Measurements from ENCODE around the gene DCP1B. TPM values are rescaled to one million over a fixed set of nuclear protein-coding genes. Genes with fewer than 3 reads are reported as not detected.

Gene DCP1B
- total RNA-seq, 2 donors from 2014 or later, result 7.9 to 13.2 TPM

DNA sequence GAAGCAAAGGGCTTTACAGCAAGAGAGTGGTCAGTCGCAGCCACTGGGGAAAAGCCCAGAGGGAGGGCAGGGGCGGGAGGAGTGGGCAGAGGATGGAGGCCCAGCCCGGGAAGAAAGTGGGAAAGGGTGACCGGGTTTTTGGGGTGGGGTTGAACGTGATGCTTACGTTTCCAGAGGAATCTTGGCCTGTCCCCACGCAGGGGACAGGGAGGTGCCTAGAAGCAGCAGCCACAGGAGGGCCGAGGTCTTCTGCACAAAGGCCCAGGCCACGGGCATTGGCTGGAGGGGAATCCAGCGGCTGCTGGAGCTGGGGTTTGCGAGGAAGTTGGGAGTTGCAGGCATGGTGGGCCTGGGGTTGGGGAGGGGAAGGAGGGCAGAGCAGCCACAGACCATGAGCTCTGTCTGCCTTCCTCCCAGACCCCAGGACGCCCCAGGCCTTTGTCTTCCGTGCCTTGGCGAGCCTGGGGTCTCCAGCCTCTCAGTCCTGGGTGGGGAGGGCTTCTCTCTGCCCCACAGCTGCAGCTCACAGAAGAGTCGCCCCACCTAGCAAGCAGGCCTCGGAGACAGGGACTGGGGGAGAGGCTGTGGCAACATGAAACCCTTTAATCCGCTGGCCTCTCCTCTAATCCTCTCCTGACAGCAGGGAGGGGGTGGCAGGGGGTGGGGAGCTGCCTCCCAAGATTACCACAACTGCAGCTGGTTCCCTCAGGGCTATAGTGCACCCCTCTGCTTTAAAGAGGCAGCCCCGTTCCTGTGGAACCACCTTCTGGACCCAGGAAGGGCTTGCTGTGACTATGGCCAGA lies 86.0 kb downstream of the DCP1B start, which contains the start of gene CACNA2D4:
TSS of gene CACNA2D4 (minus strand) at position 572 of the 803 bp plus-strand sequence. CDS start at position 393, 179 bp downstream.
- peak within 1 kb of the TSS in 1 of 4 donors; percentile 57 for H3K27ac ChIP-seq
- no peaks in the 10 kb centered on the region for H3K4me1 ChIP-seq
- intact Hi-C loops (cut with DNase I), result no loop called here
- H3K27me3 ChIP-seq, result no peaks in the 10 kb centered on the region
- DNase-seq (no peak), ATAC-seq (no peak)
- H3K4me3 ChIP-seq, result no peak within 1 kb of the TSS
- H3K36me3 ChIP-seq (replicated peaks in 1 of 2; ENCODE audit: insufficient read depth in 1 of 2, low read depth in 2 of 2), result no peaks in the 10 kb centered on the region
- WGBS, 2 donors, result 60 to 71% methylated on average over 8 to 18 of the region's 18 CpGs
- H3K9me3 ChIP-seq, result no peaks in the 10 kb centered on the region
- TF ChIP-seq, protein P1, sequence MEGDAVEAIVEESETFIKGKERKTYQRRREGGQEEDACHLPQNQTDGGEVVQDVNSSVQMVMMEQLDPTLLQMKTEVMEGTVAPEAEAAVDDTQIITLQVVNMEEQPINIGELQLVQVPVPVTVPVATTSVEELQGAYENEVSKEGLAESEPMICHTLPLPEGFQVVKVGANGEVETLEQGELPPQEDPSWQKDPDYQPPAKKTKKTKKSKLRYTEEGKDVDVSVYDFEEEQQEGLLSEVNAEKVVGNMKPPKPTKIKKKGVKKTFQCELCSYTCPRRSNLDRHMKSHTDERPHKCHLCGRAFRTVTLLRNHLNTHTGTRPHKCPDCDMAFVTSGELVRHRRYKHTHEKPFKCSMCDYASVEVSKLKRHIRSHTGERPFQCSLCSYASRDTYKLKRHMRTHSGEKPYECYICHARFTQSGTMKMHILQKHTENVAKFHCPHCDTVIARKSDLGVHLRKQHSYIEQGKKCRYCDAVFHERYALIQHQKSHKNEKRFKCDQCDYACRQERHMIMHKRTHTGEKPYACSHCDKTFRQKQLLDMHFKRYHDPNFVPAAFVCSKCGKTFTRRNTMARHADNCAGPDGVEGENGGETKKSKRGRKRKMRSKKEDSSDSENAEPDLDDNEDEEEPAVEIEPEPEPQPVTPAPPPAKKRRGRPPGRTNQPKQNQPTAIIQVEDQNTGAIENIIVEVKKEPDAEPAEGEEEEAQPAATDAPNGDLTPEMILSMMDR (IDR thresholded peaks at IDR 0.05), result no peak
- no peak for TF ChIP-seq POLR2A (IDR thresholded peaks at IDR 0.05)

DNA sequence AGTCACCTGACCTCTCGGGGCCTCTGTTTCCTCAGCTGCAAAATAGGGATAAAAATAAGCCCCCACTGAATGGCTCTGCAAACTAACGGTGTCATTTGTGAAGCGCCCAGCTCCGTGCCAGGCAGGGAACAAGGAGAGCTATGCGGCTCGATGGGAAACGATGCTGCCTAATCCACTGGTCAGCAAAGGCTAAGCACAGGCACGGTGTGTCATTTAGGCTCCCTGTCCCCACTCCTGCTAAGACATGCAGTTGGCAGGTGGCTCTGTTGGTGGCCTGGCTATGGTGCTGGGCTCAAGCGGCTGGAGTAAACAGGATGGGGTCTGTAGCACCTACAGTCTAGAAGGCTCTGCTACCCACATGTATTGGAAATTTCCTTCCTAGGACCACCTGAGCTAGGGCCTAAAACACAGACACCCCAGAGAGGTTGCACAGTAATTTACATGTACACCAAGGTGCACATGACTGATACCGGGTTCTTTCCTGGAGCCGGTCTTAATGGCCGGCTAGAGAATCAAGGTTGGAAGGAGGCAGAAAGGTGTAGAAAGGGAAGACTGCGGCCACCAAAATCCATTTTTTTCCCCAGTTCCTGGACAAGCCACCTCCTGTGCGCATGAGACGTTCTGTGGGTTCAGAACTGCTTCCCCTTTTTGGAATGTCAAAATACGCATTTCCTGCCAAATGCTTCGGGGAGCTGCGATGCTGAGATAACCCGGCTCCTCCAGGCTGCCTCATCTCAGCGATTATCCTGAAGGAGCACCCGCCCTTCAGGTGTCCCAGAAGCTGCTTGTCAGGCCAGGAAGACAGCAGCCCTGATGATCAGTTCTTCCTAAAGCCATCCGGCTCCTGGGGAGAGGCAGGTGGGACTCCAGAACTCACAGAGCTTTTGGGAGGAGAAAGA lies 86.8 kb downstream of the DCP1B start:
- peak in 1 of 3 donors; percentile 50 for TF ChIP-seq POLR2A (IDR thresholded peaks at IDR 0.05)
- TF ChIP-seq, protein P1 (IDR thresholded peaks at IDR 0.05), result no peak
- no peaks in the 10 kb centered on the region for H3K4me1 ChIP-seq

DNA sequence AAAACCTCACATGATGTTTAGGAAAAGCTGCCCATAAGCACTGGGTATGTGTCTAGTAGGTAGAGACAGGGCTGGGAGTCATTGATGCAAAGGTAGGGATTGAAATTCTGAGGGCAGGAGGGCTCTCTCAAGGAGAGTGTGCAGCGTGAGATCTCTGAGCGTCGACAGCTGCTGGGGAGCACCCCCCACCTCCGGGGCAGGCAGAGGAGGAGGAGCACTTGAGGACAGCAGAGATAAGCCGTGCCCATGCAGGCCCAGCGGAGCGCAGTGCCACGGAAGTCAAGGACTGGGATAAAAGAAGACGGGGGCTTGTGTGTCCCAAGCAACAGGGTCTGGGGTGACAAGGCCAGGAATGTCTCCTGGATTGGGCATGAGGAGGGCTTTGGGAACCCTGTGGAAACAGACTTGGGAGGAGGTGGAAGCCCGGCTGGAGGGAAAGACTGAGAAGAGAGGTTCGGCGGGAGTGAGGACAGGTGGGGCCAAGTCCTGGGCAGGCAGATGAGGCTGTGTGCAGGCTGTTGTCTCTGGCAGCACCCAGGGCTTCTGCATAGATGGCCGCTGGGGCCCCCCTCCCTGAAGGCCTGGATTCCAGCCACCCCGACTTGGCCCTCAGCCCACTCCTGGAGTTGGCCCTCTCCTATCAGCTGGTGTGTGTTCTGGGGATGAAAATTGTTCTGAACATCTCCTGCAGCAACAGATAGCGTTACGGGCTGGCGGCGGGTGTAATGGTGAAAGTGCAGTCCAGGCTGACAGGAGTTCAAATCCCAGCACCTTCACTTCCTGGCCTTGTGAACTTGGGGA lies 87.7 kb downstream of the DCP1B start:
- peak in 2 of 4 donors; percentile 13 to 44 for DNase-seq
- no peak for ATAC-seq
- H3K27me3 ChIP-seq, result no peaks in the 10 kb centered on the region
- H3K27ac ChIP-seq, result no peak overlapping the region
- H3K9me3 ChIP-seq, result no peaks in the 10 kb centered on the region
- intact Hi-C loops (cut with DNase I), result no loop called here
- no peaks in the 10 kb centered on the region for H3K4me1 ChIP-seq
- 35 to 40% methylated on average over 16 to 18 of the region's 18 CpGs for WGBS, 2 donors
- no peak for TF ChIP-seq POLR2A (IDR thresholded peaks at IDR 0.05)
- TF ChIP-seq, protein P1 (IDR thresholded peaks at IDR 0.05), result no peak
- H3K36me3 ChIP-seq (replicated peaks in 1 of 2; ENCODE audit: insufficient read depth in 1 of 2, low read depth in 2 of 2), result no peaks in the 10 kb centered on the region
- no peak overlapping the region for H3K4me3 ChIP-seq

More for the DNA sequence above, 86.8 kb downstream of the DCP1B start:
- no peaks in the 10 kb centered on the region for H3K36me3 ChIP-seq (replicated peaks in 1 of 2; ENCODE audit: insufficient read depth in 1 of 2, low read depth in 2 of 2)
- H3K27me3 ChIP-seq, result no peaks in the 10 kb centered on the region
- no peak for ATAC-seq
- peak in 1 of 4 donors; percentile 55 for DNase-seq
- intact Hi-C loops (cut with DNase I), result no loop called here
- H3K27ac ChIP-seq, result peak overlapping the region in 1 of 4 donors; percentile 57
- no peak overlapping the region for H3K4me3 ChIP-seq
- no peaks in the 10 kb centered on the region for H3K9me3 ChIP-seq
- WGBS, 2 donors, result 61 to 80% methylated on average over 10 to 22 of the region's 22 CpGs

DNA sequence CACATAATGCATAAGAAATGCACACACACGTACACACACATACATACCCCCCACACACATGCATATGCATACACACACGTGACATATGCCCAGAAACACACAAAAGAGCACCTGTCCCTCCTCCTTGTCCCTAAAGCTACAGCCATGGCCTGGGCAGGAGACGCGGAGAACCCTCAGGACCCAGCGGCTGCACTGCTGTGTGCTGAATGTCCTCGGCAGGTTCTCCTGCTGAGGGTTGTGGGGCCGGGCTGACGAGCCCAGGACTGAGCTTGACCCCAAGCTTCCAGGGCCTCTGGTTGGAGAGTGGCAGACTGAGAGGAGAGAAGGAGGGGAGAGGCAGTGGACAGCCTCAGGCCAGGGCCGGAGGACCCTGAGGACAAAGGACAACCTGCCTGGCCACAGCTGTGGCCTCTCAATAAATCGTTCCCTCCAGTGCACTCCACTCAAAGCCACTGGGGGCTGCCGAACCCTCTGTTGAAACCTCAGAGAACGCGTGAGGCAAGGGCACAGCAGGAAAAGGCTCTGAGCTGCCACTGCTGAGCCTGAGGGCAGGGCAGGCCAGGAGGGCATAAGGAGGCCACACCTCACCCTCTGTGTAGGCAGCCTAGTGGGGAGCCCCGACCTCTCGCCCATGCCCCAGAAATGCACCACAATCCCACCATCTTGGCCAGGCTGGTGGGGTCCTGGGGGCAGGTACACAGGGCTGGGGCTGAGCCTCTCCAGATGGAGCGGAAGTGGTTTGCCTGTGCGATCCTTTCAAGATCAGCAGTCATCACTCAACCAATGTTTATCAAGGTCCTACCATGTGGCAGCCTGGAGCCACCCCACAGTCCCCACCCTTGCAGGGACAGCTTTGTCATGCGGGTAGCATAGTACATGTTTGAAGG lies 88.9 kb downstream of the DCP1B start:
- Histone ChIP-seq H3K4me3 (no peak overlapping the region), H3K27me3 (no peaks in the 10 kb centered on the region), H3K27ac (no peak overlapping the region), H3K9me3 (no peaks in the 10 kb centered on the region), H3K4me1 (no peaks in the 10 kb centered on the region), H3K36me3 (replicated peaks in 1 of 2; ENCODE audit: insufficient read depth in 1 of 2, low read depth in 2 of 2) (no peaks in the 10 kb centered on the region)
- no peak for TF ChIP-seq POLR2A (IDR thresholded peaks at IDR 0.05)
- TF ChIP-seq, protein P1 (IDR thresholded peaks at IDR 0.05), result no peak
- WGBS, 2 donors, result 77 to 94% methylated on average over 6 to 18 of the region's 18 CpGs
- no peak for ATAC-seq
- DNase-seq, result peak in 1 of 4 donors; percentile 4
- intact Hi-C loops (cut with DNase I), result no loop called here
